ENCODE measurements around the gene ALDH1L1. TPM values are rescaled to one million over a fixed set of nuclear protein-coding genes. Genes with fewer than 3 reads are reported as not detected.

The ALDH1L1 gene
- polyA plus RNA-seq, 3 donors: not detected

DNA sequence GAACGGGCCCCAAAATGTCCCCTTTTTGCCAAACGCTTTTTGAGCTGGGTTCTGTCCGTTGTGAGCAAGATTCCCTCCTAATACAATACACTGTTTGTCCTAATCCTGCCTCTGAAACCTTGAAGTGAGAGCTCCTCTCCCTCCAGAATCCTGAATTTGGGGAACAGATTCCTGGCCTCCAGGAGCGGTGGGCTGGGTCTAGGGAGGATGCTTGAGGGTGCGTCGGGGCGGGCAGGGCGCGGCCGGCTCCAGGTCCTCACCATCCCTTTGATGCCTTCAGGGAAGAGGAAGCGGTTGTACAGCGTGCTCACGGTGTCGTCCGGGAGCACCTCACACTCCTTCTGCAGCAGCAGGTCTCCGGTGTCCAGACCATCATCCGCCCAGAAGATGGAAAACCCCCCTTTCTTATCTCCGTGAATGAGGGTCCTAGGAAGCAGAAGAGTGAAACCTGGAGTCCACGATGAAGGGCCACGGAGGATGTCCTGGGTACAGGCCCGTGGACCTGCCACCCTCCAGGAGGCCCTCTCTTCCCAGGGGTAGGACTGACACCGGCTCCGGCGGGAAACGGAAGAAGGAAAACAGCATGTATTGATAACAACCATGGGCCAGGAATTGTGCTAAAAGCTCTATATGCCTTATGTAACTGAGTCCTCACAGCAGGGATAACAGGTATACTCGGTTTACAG, 23.2 kb downstream of the ALDH1L1 start:
- H3K4me3 ChIP-seq (replicated peaks in 1 of 3; ENCODE audit: low read depth in 2 of 3, low read length in 3 of 3): no peak overlapping the region
- no peaks in the 10 kb centered on the region for H3K79me2 ChIP-seq (ENCODE audit: insufficient read depth, low read length)
- H3K9me3 ChIP-seq (replicated peaks in 1 of 2; ENCODE audit: control insufficient read depth in 1 of 2, insufficient read depth in 1 of 2, low read length in 2 of 2): no peaks in the 10 kb centered on the region
- H2AFZ ChIP-seq (ENCODE audit: insufficient read depth, low read depth, low read length, poor library complexity, severe bottlenecking): no peak overlapping the region
- H3K9ac ChIP-seq (ENCODE audit: insufficient read depth, low read length, poor library complexity, severe bottlenecking): no peak overlapping the region
- no peak for DNase-seq
- Mint-ChIP-seq H3K27me3 (ENCODE audit: low read depth in 3 of 3) (peaks cover 1 to 12% (median 11%) of the 10 kb centered on the region in 3 donors), H3K27ac (no peak overlapping the region), H3K9me3 (peaks cover 0 to 5% (median 0%) of the 10 kb centered on the region in 7 donors), H3K4me3 (no peak overlapping the region), H3K4me1 (no peaks in the 10 kb centered on the region), H3K36me3 (no peaks in the 10 kb centered on the region)
- no peak overlapping the region for H3K27ac ChIP-seq (ENCODE audit: low read depth in 1 of 2, low read length in 2 of 2)
- H3K27me3 ChIP-seq (ENCODE audit: control insufficient read depth in 2 of 2, insufficient read depth in 2 of 2, low read length in 2 of 2): no peaks in the 10 kb centered on the region
- WGBS (ENCODE audit: insufficient coverage): 97% methylated on average over 15 of the region's 26 CpGs
- H4K20me1 ChIP-seq (ENCODE audit: insufficient read depth, low read length): no peaks in the 10 kb centered on the region
- TF ChIP-seq, protein P1, sequence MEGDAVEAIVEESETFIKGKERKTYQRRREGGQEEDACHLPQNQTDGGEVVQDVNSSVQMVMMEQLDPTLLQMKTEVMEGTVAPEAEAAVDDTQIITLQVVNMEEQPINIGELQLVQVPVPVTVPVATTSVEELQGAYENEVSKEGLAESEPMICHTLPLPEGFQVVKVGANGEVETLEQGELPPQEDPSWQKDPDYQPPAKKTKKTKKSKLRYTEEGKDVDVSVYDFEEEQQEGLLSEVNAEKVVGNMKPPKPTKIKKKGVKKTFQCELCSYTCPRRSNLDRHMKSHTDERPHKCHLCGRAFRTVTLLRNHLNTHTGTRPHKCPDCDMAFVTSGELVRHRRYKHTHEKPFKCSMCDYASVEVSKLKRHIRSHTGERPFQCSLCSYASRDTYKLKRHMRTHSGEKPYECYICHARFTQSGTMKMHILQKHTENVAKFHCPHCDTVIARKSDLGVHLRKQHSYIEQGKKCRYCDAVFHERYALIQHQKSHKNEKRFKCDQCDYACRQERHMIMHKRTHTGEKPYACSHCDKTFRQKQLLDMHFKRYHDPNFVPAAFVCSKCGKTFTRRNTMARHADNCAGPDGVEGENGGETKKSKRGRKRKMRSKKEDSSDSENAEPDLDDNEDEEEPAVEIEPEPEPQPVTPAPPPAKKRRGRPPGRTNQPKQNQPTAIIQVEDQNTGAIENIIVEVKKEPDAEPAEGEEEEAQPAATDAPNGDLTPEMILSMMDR (IDR thresholded peaks at IDR 0.05): no peak
- no peaks in the 10 kb centered on the region for H3K4me1 ChIP-seq (ENCODE audit: control insufficient read depth in 1 of 2, insufficient read depth in 2 of 2, low read length in 2 of 2)
- no peaks in the 10 kb centered on the region for H3K36me3 ChIP-seq (replicated peaks in 1 of 2; ENCODE audit: control insufficient read depth in 1 of 2, insufficient read depth in 2 of 2, low read length in 2 of 2)
- no peak overlapping the region for H3K4me2 ChIP-seq (replicated peaks; ENCODE audit: extremely low read depth, low read length, poor library complexity, severe bottlenecking)
- intact Hi-C loops (cut with micrococcal nuclease): no loop called here

DNA sequence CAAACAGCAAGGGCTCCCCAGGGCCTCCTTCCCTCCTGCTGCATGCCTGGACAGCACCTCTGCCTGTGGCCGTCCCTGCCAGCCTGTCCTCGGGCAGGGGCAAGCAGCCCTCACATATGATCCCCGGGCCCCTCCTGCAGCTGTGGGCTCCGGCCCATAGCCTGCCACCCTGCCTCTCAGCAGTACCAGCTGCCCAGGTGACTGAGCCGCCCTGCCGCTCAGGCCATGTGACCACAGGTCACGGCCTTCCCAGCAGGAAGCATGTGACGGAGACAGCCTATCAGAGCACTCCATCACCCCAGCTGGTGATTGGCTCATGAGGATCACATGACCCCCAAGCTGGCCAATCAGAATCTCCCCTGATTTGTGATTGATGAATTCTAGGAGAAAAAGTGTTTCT, 23.9 kb downstream of the ALDH1L1 start:
- DNase-seq: no peak
- Histone ChIP-seq H2AFZ (ENCODE audit: insufficient read depth, low read depth, low read length, poor library complexity, severe bottlenecking) (no peak overlapping the region), H3K36me3 (replicated peaks in 1 of 2; ENCODE audit: control insufficient read depth in 1 of 2, insufficient read depth in 2 of 2, low read length in 2 of 2) (no peaks in the 10 kb centered on the region), H3K4me1 (ENCODE audit: control insufficient read depth in 1 of 2, insufficient read depth in 2 of 2, low read length in 2 of 2) (no peaks in the 10 kb centered on the region), H3K9me3 (replicated peaks in 1 of 2; ENCODE audit: control insufficient read depth in 1 of 2, insufficient read depth in 1 of 2, low read length in 2 of 2) (no peaks in the 10 kb centered on the region), H3K9ac (ENCODE audit: insufficient read depth, low read length, poor library complexity, severe bottlenecking) (no peak overlapping the region), H3K4me2 (replicated peaks; ENCODE audit: extremely low read depth, low read length, poor library complexity, severe bottlenecking) (no peak overlapping the region), H3K27me3 (ENCODE audit: control insufficient read depth in 2 of 2, insufficient read depth in 2 of 2, low read length in 2 of 2) (no peaks in the 10 kb centered on the region), H3K27ac (ENCODE audit: low read depth in 1 of 2, low read length in 2 of 2) (no peak overlapping the region), H3K4me3 (replicated peaks in 1 of 3; ENCODE audit: low read depth in 2 of 3, low read length in 3 of 3) (no peak overlapping the region), H3K79me2 (ENCODE audit: insufficient read depth, low read length) (no peaks in the 10 kb centered on the region), H4K20me1 (ENCODE audit: insufficient read depth, low read length) (no peaks in the 10 kb centered on the region)
- Mint-ChIP-seq H3K9me3 (peaks cover 0 to 5% (median 0%) of the 10 kb centered on the region in 7 donors), H3K4me1 (no peaks in the 10 kb centered on the region), H3K36me3 (no peaks in the 10 kb centered on the region), H3K27ac (no peak overlapping the region), H3K4me3 (no peak overlapping the region), H3K27me3 (ENCODE audit: low read depth in 3 of 3) (peaks cover 1 to 12% (median 11%) of the 10 kb centered on the region in 3 donors)
- TF ChIP-seq, protein P1 (IDR thresholded peaks at IDR 0.05): no peak
- WGBS (ENCODE audit: insufficient coverage): 98% methylated on average over 6 of the region's 8 CpGs
- intact Hi-C loops (cut with micrococcal nuclease): no loop called here
